OCI-LY1 (cell line): ENCODE results near the gene GALNT18.

Source experiments
- H2AFZ ChIP-seq: fragments of 200-600 bp; sonication (generic), shearing (Covaris generic); 2 replicates; pipeline ENCODE4 v1.6.0; 2014; ENCODE audit warnings: antibody characterized with exemption, mild to moderate bottlenecking, low read length
- H3F3A ChIP-seq: fragments of 200-600 bp; sonication (generic), shearing (Covaris generic); 2 replicates; pipeline ENCODE4 v1.6.0; 2014; ENCODE audit warnings: mild to moderate bottlenecking, antibody characterized with exemption, low read length, moderate library complexity; ENCODE audit not compliant: insufficient read depth
- H3K27ac ChIP-seq: fragments of 200-600 bp; sonication (generic); 2 replicates; pipeline ENCODE4 v1.5.1; 2014; ENCODE audit warnings: low read length, mixed run types, mild to moderate bottlenecking, low read depth; ENCODE audit not compliant: poor library complexity, severe bottlenecking
- H3K27me3 ChIP-seq: fragments of 200-600 bp; sonication (generic); 2 replicates; pipeline ENCODE4 v1.6.0; 2014; ENCODE audit warnings: antibody characterized with exemption, mild to moderate bottlenecking, low read length, moderate library complexity; ENCODE audit not compliant: insufficient read depth
- H3K36me3 ChIP-seq: fragments of 200-600 bp; sonication (generic); 2 replicates; pipeline ENCODE4 v1.6.1; 2014; ENCODE audit warnings: mild to moderate bottlenecking, antibody characterized with exemption, low read length, moderate library complexity, mixed read lengths; ENCODE audit not compliant: insufficient read depth
- H3K4me1 ChIP-seq: fragments of 200-600 bp; sonication (generic); 2 replicates; pipeline ENCODE4 v1.5.1; 2014; ENCODE audit warnings: mild to moderate bottlenecking, low read length, moderate library complexity; ENCODE audit not compliant: insufficient read depth, severe bottlenecking
- H3K4me2 ChIP-seq: fragments of 200-600 bp; sonication (generic), shearing (Covaris generic); 2 replicates; pipeline ENCODE4 v1.6.1; 2014; ENCODE audit warnings: low read length
- H3K4me3 ChIP-seq: fragments of 200-600 bp; sonication (generic); 2 replicates; pipeline ENCODE4 v1.5.1; 2014; ENCODE audit warnings: low read length, low read depth, mild to moderate bottlenecking, mixed read lengths; ENCODE audit not compliant: poor library complexity, severe bottlenecking
- H3K79me2 ChIP-seq: fragments of 200-600 bp; shearing (Covaris generic); 2 replicates; pipeline ENCODE4 v1.6.1; 2016; ENCODE audit warnings: mixed run types, low read length, mixed read lengths; ENCODE audit not compliant: insufficient read depth
- H3K9ac ChIP-seq: fragments of 200-600 bp; sonication (generic), shearing (Covaris generic); 2 replicates; pipeline ENCODE4 v1.6.1; 2014; ENCODE audit warnings: mild to moderate bottlenecking, low read length, mixed read lengths
- H3K9me2 ChIP-seq: fragments of 200-600 bp; sonication (generic), shearing (Covaris generic); 2 replicates; pipeline ENCODE4 v1.6.1; 2014; ENCODE audit warnings: low read depth, mild to moderate bottlenecking, low read length, mixed read lengths
- H3K9me3 ChIP-seq: fragments of 200-600 bp; shearing (Covaris generic); 2 replicates; pipeline ENCODE4 v1.6.1; 2014; ENCODE audit warnings: low read length, mixed read lengths
- H4K20me1 ChIP-seq: fragments of 200-600 bp; sonication (generic), shearing (Covaris generic); 2 replicates; pipeline ENCODE4 v1.6.0; 2016; ENCODE audit warnings: mild to moderate bottlenecking, low read length; ENCODE audit not compliant: insufficient read depth
- CTCF ChIP-seq: fragments of 200-600 bp; sonication (generic), shearing (Covaris generic); IDR thresholded peaks from 2 replicates; pipeline ENCODE4 v1.5.1; 2017; ENCODE audit warnings: mild to moderate bottlenecking, antibody characterized with exemption, low read length, moderate library complexity, mixed read lengths
- EZH2 ChIP-seq: fragments of 200-600 bp; sonication (generic), shearing (Covaris generic); IDR thresholded peaks from 2 replicates; pipeline ENCODE4 v1.8.0; 2017; ENCODE audit warnings: borderline replicate concordance, mixed run types, mild to moderate bottlenecking, antibody characterized with exemption, low read length, moderate library complexity, mixed read lengths

The GALNT18 gene

GRCh38 chr11:11260903-11261302 is 360.9 kb downstream of the GALNT18 start:
- H3K4me1 ChIP-seq: peaks cover 19% of the 10 kb centered on the region
- no peaks in the 10 kb centered on the region for H3K9me3 ChIP-seq
- H3K36me3 ChIP-seq: no peaks in the 10 kb centered on the region
- no peaks in the 10 kb centered on the region for H3K79me2 ChIP-seq
- no peaks in the 10 kb centered on the region for H3F3A ChIP-seq
- H3K9ac ChIP-seq: no peak overlapping the region
- H3K27me3 ChIP-seq: no peaks in the 10 kb centered on the region; the same call in 1 of the 2 replicates
- TF ChIP-seq EZH2: no peak
- no peak for TF ChIP-seq CTCF
- H4K20me1 ChIP-seq: no peaks in the 10 kb centered on the region
- H2AFZ ChIP-seq: no peak overlapping the region
- H3K4me3 ChIP-seq: peak overlapping the region; percentile 38
- no peak overlapping the region for H3K27ac ChIP-seq
- H3K4me2 ChIP-seq: peak overlapping the region; percentile 47; the same call in 1 of the 2 replicates
- H3K9me2 ChIP-seq: no peaks in the 10 kb centered on the region

GRCh38 chr11:11253995-11254394 is 367.8 kb downstream of the GALNT18 start:
- H3K79me2 ChIP-seq: no peaks in the 10 kb centered on the region
- no peak overlapping the region for H3K4me3 ChIP-seq
- no peaks in the 10 kb centered on the region for H4K20me1 ChIP-seq
- H3K9me2 ChIP-seq: no peaks in the 10 kb centered on the region
- H3K9me3 ChIP-seq: no peaks in the 10 kb centered on the region
- H3K4me1 ChIP-seq: peaks cover 22% of the 10 kb centered on the region
- H2AFZ ChIP-seq: no peak overlapping the region
- H3K27ac ChIP-seq: no peak overlapping the region
- no peak overlapping the region for H3K9ac ChIP-seq
- TF ChIP-seq EZH2: no peak
- TF ChIP-seq CTCF: no peak
- H3K27me3 ChIP-seq: no peaks in the 10 kb centered on the region; the same call in 1 of the 2 replicates
- H3K36me3 ChIP-seq: no peaks in the 10 kb centered on the region
- H3F3A ChIP-seq: no peaks in the 10 kb centered on the region
- H3K4me2 ChIP-seq: no peak overlapping the region

- no peak overlapping the region for H3K9ac ChIP-seq
Observed at GRCh38 chr11:11253497-11253896, 368.3 kb downstream of the GALNT18 start.

More at GRCh38 chr11:11253497-11253896, 368.3 kb downstream of the GALNT18 start:
- H3K27ac ChIP-seq: no peak overlapping the region
- H3K36me3 ChIP-seq: no peaks in the 10 kb centered on the region
- no peak for TF ChIP-seq EZH2
- no peak for TF ChIP-seq CTCF
- no peaks in the 10 kb centered on the region for H3K79me2 ChIP-seq
- peaks cover 22% of the 10 kb centered on the region for H3K4me1 ChIP-seq
- no peaks in the 10 kb centered on the region for H3K9me3 ChIP-seq
- no peaks in the 10 kb centered on the region for H3K9me2 ChIP-seq
- H3K27me3 ChIP-seq: no peaks in the 10 kb centered on the region; the same call in 1 of the 2 replicates
- H3F3A ChIP-seq: no peaks in the 10 kb centered on the region
- no peak overlapping the region for H3K4me3 ChIP-seq
- H3K4me2 ChIP-seq: no peak overlapping the region
- H4K20me1 ChIP-seq: no peaks in the 10 kb centered on the region
- no peak overlapping the region for H2AFZ ChIP-seq
